ENCODE results near the gene GPX6. TPM values are rescaled to one million over a fixed set of nuclear protein-coding genes. Genes with fewer than 3 reads are reported as not detected.

GPX6 gene
- total RNA-seq, 1 experiment from 2014 or later, result not detected

- H3K27ac Mint-ChIP-seq, result no peak overlapping the region
- H3K9me3 Mint-ChIP-seq, result peaks cover 6 to 8% of the 10 kb centered on the region in 2 experiments; a peak in 3 of 5 replicates
- H2BK20ac ChIP-seq (ENCODE audit: low read depth, low read length, poor library complexity, severe bottlenecking), result no peak overlapping the region
- no peak overlapping the region for H3K27ac ChIP-seq (ENCODE audit: insufficient read length, low read depth, low read length)
- H3K36me3 Mint-ChIP-seq (ENCODE audit: insufficient read depth in 1 of 3, low read depth in 3 of 3), result peaks cover 0 to 5% (median 4%) of the 10 kb centered on the region in 3 experiments; a peak in 2 of 7 replicates
- no CpG with 5 or more reads among the region's 7 CpGs for WGBS (ENCODE audit: extremely low coverage, insufficient read length, low lambda C conversion rate)
- no peak overlapping the region for H3K14ac ChIP-seq (ENCODE audit: insufficient read depth, low read length)
- no peaks in the 10 kb centered on the region for H3K9me3 ChIP-seq (ENCODE audit: control insufficient read depth, low read depth, low read length)
- H4K20me1 ChIP-seq (ENCODE audit: control insufficient read depth, insufficient read depth, insufficient read length), result no peaks in the 10 kb centered on the region
- H3K23me2 ChIP-seq (ENCODE audit: insufficient read length, low read depth, low read length, poor library complexity, severe bottlenecking), result no peaks in the 10 kb centered on the region
- H4K91ac ChIP-seq (ENCODE audit: insufficient read length, low read depth, low read length), result no peak overlapping the region
- H3K9ac ChIP-seq (ENCODE audit: extremely low read depth, insufficient read length, low read length), result no peak overlapping the region
- no peak overlapping the region for H4K8ac ChIP-seq (replicated peaks; ENCODE audit: insufficient read length, low read depth, low read length)
- no peak overlapping the region for H3T11ph ChIP-seq (ENCODE audit: low read length)
- no peak overlapping the region for H2BK15ac ChIP-seq (ENCODE audit: low read depth, low read length)
- H3K4ac ChIP-seq (ENCODE audit: low read depth, low read length), result no peak overlapping the region
- H2AFZ ChIP-seq (ENCODE audit: low read length), result no peak overlapping the region
- no peak overlapping the region for H2BK5ac ChIP-seq (ENCODE audit: insufficient read length, low read length)
- no peaks in the 10 kb centered on the region for H3K4me1 Mint-ChIP-seq
- no peaks in the 10 kb centered on the region for H3K27me3 ChIP-seq (ENCODE audit: insufficient read depth, low read length)
- H2AK5ac ChIP-seq (ENCODE audit: insufficient read length, low read length), result no peak overlapping the region
- no peak overlapping the region for H3K23ac ChIP-seq (ENCODE audit: insufficient read length, low read depth, low read length)
- H3K4me3 Mint-ChIP-seq, result no peak overlapping the region
- H3K18ac ChIP-seq (ENCODE audit: insufficient read length, low read depth, low read length), result no peak overlapping the region
- no peak overlapping the region for H2BK120ac ChIP-seq (ENCODE audit: low read depth, low read length, poor library complexity, severe bottlenecking)
- no peaks in the 10 kb centered on the region for H3K79me2 ChIP-seq (ENCODE audit: insufficient read depth, low read length)
- H3K27me3 Mint-ChIP-seq (ENCODE audit: low read depth), result peaks cover 24% of the 10 kb centered on the region
- H2BK12ac ChIP-seq (ENCODE audit: insufficient read length, low read depth, low read length), result no peak overlapping the region
- no peak overlapping the region for H4K5ac ChIP-seq (ENCODE audit: insufficient read length, low read depth, low read length)
- DNase-seq, result no peak
- H3K79me1 ChIP-seq (ENCODE audit: insufficient read depth, low read depth, low read length, poor library complexity, severe bottlenecking), result no peaks in the 10 kb centered on the region
- H3K56ac ChIP-seq (ENCODE audit: insufficient read length, low read depth, low read length), result no peak overlapping the region
- no peaks in the 10 kb centered on the region for H3K4me1 ChIP-seq (ENCODE audit: insufficient read depth, low read length)
- TF ChIP-seq, protein P1, sequence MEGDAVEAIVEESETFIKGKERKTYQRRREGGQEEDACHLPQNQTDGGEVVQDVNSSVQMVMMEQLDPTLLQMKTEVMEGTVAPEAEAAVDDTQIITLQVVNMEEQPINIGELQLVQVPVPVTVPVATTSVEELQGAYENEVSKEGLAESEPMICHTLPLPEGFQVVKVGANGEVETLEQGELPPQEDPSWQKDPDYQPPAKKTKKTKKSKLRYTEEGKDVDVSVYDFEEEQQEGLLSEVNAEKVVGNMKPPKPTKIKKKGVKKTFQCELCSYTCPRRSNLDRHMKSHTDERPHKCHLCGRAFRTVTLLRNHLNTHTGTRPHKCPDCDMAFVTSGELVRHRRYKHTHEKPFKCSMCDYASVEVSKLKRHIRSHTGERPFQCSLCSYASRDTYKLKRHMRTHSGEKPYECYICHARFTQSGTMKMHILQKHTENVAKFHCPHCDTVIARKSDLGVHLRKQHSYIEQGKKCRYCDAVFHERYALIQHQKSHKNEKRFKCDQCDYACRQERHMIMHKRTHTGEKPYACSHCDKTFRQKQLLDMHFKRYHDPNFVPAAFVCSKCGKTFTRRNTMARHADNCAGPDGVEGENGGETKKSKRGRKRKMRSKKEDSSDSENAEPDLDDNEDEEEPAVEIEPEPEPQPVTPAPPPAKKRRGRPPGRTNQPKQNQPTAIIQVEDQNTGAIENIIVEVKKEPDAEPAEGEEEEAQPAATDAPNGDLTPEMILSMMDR (conservative IDR thresholded peaks at IDR 0.05), result no peak
- H3K4me2 ChIP-seq (ENCODE audit: insufficient read depth, insufficient read length, low read length), result no peak overlapping the region
Measured at GRCh38 chr6:28468056-28468455, 47.5 kb downstream of the GPX6 start.

Measured in H9 (cell line).